IMR-90 (cell line): ENCODE data around the gene CLSTN1. TPM values are rescaled to one million over a fixed set of nuclear protein-coding genes. Genes with fewer than 3 reads are reported as not detected.

Experiments
- ATAC-seq: fragments of 200-7000 bp; cut with Tn5 transposase; 2 replicates; pipeline ENCODE4 v1.9.1; 2020; ENCODE audit warnings: low read depth, mild to moderate bottlenecking, moderate library complexity
- BruUV-seq: library from RNA; stranded (reverse); fragments of 400-500 nt; replicated peaks from 2 replicates; lab custom pipeline; 2021; lab: Mats Ljungman, UMichigan
- CTCF ChIA-PET: fragments of 300-600 bp; formaldehyde crosslinking; extraction: SDS; loops from one replicate; lab custom pipeline; 2021; ENCODE audit warnings: antibody characterized with exemption; lab: Yijun Ruan, JAX
- POLR2A ChIA-PET: fragments of 300-600 bp; sonication (Branson Sonifier 250); formaldehyde crosslinking; loops from one replicate; lab custom pipeline; 2022; ENCODE audit warnings: antibody characterized with exemption; ENCODE audit not compliant: unreplicated experiment; lab: Charles Lee
- DNase-seq: peaks from one replicate; pipeline ENCODE4 v3.0.0; 2013
- H2AFZ ChIP-seq: replicated peaks from 2 replicates; pipeline ENCODE3; 2013; ENCODE audit warnings: low read length, mild to moderate bottlenecking; ENCODE audit not compliant: poor library complexity
- H2AK5ac ChIP-seq: 2 replicates; pipeline ENCODE4 v1.6.1; 2013; ENCODE audit warnings: low read depth, low read length, inconsistent platforms
- H2AK9ac ChIP-seq: replicated peaks from 2 replicates; pipeline ENCODE3; 2013; ENCODE audit warnings: mild to moderate bottlenecking, low read depth, low read length, moderate library complexity; ENCODE audit not compliant: poor library complexity
- H2BK120ac ChIP-seq: 2 replicates; pipeline ENCODE4 v1.6.1; 2013; ENCODE audit warnings: low read depth, low read length, inconsistent platforms
- H2BK15ac ChIP-seq: 3 replicates; pipeline ENCODE4 v1.6.1; 2013; ENCODE audit warnings: low read depth, low read length, inconsistent platforms
- H2BK20ac ChIP-seq: 2 replicates; pipeline ENCODE4 v1.6.1; 2013; ENCODE audit warnings: low read depth, mild to moderate bottlenecking, inconsistent platforms, low read length, moderate library complexity
- H2BK5ac ChIP-seq: 2 replicates; pipeline ENCODE4 v1.6.1; 2013; ENCODE audit warnings: mild to moderate bottlenecking, low read depth, low read length, inconsistent platforms; ENCODE audit not compliant: poor library complexity, severe bottlenecking
- H3K14ac ChIP-seq: replicated peaks from 2 replicates; pipeline ENCODE4 v1.6.1; 2013; ENCODE audit warnings: low read depth, low read length, inconsistent platforms
- H3K18ac ChIP-seq: 2 replicates; pipeline ENCODE4 v1.6.1; 2013; ENCODE audit warnings: low read depth, low read length, control low read depth
- H3K23ac ChIP-seq: 2 replicates; pipeline ENCODE4 v1.6.1; 2013; ENCODE audit warnings: low read depth, low read length, inconsistent platforms
- H3K27ac ChIP-seq: 2 replicates; pipeline ENCODE4 v1.5.1; 2013; ENCODE audit warnings: mild to moderate bottlenecking, control low read depth, low read length; ENCODE audit not compliant: insufficient read depth
- H3K27me3 ChIP-seq: 2 replicates; pipeline ENCODE4 v1.6.1; 2013; ENCODE audit warnings: low read length; ENCODE audit not compliant: control insufficient read depth, insufficient read depth
- H3K36me3 ChIP-seq: 2 replicates; pipeline ENCODE4 v1.6.1; 2013; ENCODE audit warnings: low read length, mixed read lengths; ENCODE audit not compliant: control insufficient read depth, insufficient read depth
- H3K4ac ChIP-seq: 2 replicates; pipeline ENCODE4 v1.6.1; 2013; ENCODE audit warnings: low read depth, low read length, inconsistent platforms
- H3K4me1 ChIP-seq: 2 replicates; pipeline ENCODE4 v1.6.1; 2013; ENCODE audit warnings: low read length, mixed read lengths; ENCODE audit not compliant: control insufficient read depth, insufficient read depth
- H3K4me2 ChIP-seq: 2 replicates; pipeline ENCODE4 v1.6.1; 2013; ENCODE audit warnings: low read depth, mild to moderate bottlenecking, control low read depth, low read length, moderate library complexity
- H3K4me3 ChIP-seq: 2 replicates; pipeline ENCODE4 v1.5.1; 2013; ENCODE audit warnings: low read depth, mild to moderate bottlenecking, control low read depth, low read length, moderate library complexity; ENCODE audit not compliant: insufficient read depth
- H3K56ac ChIP-seq: 2 replicates; pipeline ENCODE4 v1.6.1; 2013; ENCODE audit warnings: low read length, inconsistent platforms; ENCODE audit not compliant: insufficient read depth; ENCODE audit errors: extremely low read depth
- H3K79me1 ChIP-seq, 2 experiments: 2 replicates each; pipeline ENCODE4 v1.6.1; 2013; ENCODE audit warnings: low read length in 2 of 2, inconsistent platforms in 1 of 2, low read depth in 1 of 2
- H3K9ac ChIP-seq: 2 replicates; pipeline ENCODE4 v1.6.1; 2013; ENCODE audit warnings: low read depth, low read length, control low read depth
- H3K9me1 ChIP-seq: 2 replicates; pipeline ENCODE4 v1.6.1; 2013; ENCODE audit warnings: low read length, inconsistent platforms; ENCODE audit not compliant: insufficient read depth
- H3K9me3 ChIP-seq: 2 replicates; pipeline ENCODE4 v1.6.1; 2013; ENCODE audit warnings: low read length; ENCODE audit not compliant: control insufficient read depth, insufficient read depth
- H4K20me1 ChIP-seq: 2 replicates; pipeline ENCODE4 v1.6.1; 2013; ENCODE audit warnings: low read length, inconsistent platforms; ENCODE audit not compliant: insufficient read depth
- H4K5ac ChIP-seq: 2 replicates; pipeline ENCODE4 v1.6.1; 2013; ENCODE audit warnings: mild to moderate bottlenecking, low read depth, low read length, control low read depth
- H4K8ac ChIP-seq, 2 experiments: 2 replicates each; pipeline ENCODE4 v1.6.1; 2013; ENCODE audit warnings: low read depth in 2 of 2, low read length in 2 of 2, control low read depth in 1 of 2, inconsistent platforms in 1 of 2
- H4K91ac ChIP-seq: 2 replicates; pipeline ENCODE4 v1.6.1; 2013; ENCODE audit warnings: low read depth, low read length, inconsistent platforms; ENCODE audit not compliant: insufficient read depth
- BHLHE40 ChIP-seq: fragments of 150-350 bp; IDR thresholded peaks from 2 replicates; pipeline ENCODE4 v1.6.1; 2016; ENCODE audit warnings: mild to moderate bottlenecking, low read depth, low read length
- CEBPB ChIP-seq: IDR thresholded peaks from 2 replicates; pipeline ENCODE4 v1.6.1; 2012; ENCODE audit warnings: low read depth, low read length, improper control_type of control experiment
- CHD1 ChIP-seq: IDR thresholded peaks from 2 replicates; pipeline ENCODE4 v1.6.1; 2012; ENCODE audit warnings: low read depth, low read length, improper control_type of control experiment
- FOS ChIP-seq: fragments of 150-350 bp; IDR thresholded peaks from 2 replicates; pipeline ENCODE4 v1.6.1; 2016; ENCODE audit warnings: low read depth, low read length
- MAFK ChIP-seq: IDR thresholded peaks from 2 replicates; pipeline ENCODE4 v1.6.1; 2012; ENCODE audit warnings: low read depth, low read length, improper control_type of control experiment
- MAZ ChIP-seq: IDR thresholded peaks from 2 replicates; pipeline ENCODE4 v1.6.1; 2012; ENCODE audit warnings: low read depth, mild to moderate bottlenecking, low read length, improper control_type of control experiment, moderate library complexity, borderline replicate concordance
- MXI1 ChIP-seq: IDR thresholded peaks from 2 replicates; pipeline ENCODE4 v1.6.1; 2012; ENCODE audit warnings: low read depth, mild to moderate bottlenecking, low read length, moderate library complexity, borderline replicate concordance
- NFE2L2 ChIP-seq: fragments of 150-350 bp; IDR thresholded peaks from 2 replicates; pipeline ENCODE4 v1.6.1; 2016; ENCODE audit warnings: low read depth, mild to moderate bottlenecking, low read length
- POLR2A ChIP-seq: IDR thresholded peaks from 2 replicates; pipeline ENCODE4 v1.6.1; 2012; ENCODE audit warnings: mild to moderate bottlenecking, low read depth, low read length
- RAD21 ChIP-seq: IDR thresholded peaks from 2 replicates; pipeline ENCODE4 v1.6.1; 2012; ENCODE audit warnings: low read length, improper control_type of control experiment
- RCOR1 ChIP-seq: IDR thresholded peaks from 2 replicates; pipeline ENCODE4 v1.6.1; 2012; ENCODE audit warnings: mild to moderate bottlenecking, low read length, improper control_type of control experiment; ENCODE audit not compliant: insufficient replicate concordance
- RFX5 ChIP-seq: IDR thresholded peaks from 2 replicates; pipeline ENCODE4 v1.8.0; 2012; ENCODE audit warnings: low read depth, mild to moderate bottlenecking, low read length, moderate library complexity
- SMC3 ChIP-seq: fragments of 150-350 bp; IDR thresholded peaks from 2 replicates; pipeline ENCODE4 v1.6.1; 2016; ENCODE audit warnings: low read depth, mild to moderate bottlenecking, antibody characterized with exemption, low read length, moderate library complexity
- WGBS, 2 experiments: methylation state at CpG; one replicate each; pipeline versions ENCODE4 v1.1.5 to v1.1.7; 2013; ENCODE audit warnings: missing lambda C conversion rate in 2 of 2; ENCODE audit not compliant: insufficient read length in 1 of 2; ENCODE audit errors: extremely low coverage in 2 of 2; 5-methylcytosine and 5-hydroxymethylcytosine counted together
- dilution Hi-C: fragments of 300-500 bp; cut with HindIII; formaldehyde crosslinking; loops from one replicate; pipeline ENCODE4 v1.14.3; 2018; ENCODE audit warnings: low sequenced_read_pairs; ENCODE audit not compliant: unreplicated experiment
- in situ Hi-C: fragments of 300-500 bp; cut with MboI; formaldehyde crosslinking; loops from 3 replicates; pipeline ENCODE4 v1.14.3; 2019; ENCODE audit warnings: low sequenced_read_pairs, inconsistent platforms, mixed read lengths
- intact Hi-C: fragments of 100-400 bp; cut with micrococcal nuclease; formaldehyde crosslinking; loops from 2 replicates; pipeline ENCODE4 v1.10.0; 2022
- polyA plus RNA-seq, 3 experiments: library from polyadenylated mRNA; depleted of rRNA; stranded (reverse); fragments of >200 nt; gene quantifications; 2 replicates each; pipeline ENCODE4 v1.2.3, GENCODE V29; 2012; ENCODE audit warnings: low replicate concordance in 1 of 3
- total RNA-seq: library from RNA; depleted of rRNA; stranded (reverse); fragments of >200 nt; gene quantifications from 2 replicates; pipeline ENCODE4 v1.2.3, GENCODE V29; 2012
- TF ChIP-seq, protein P1 (sequence below): fragments of 150-350 bp; IDR thresholded peaks from 2 replicates; pipeline ENCODE4 v1.6.1; 2016; ENCODE audit warnings: low read depth, mild to moderate bottlenecking, low read length, moderate library complexity, borderline replicate concordance
- TF ChIP-seq, protein P2 (sequence below): conservative IDR thresholded peaks from 2 replicates; pipeline ENCODE4 v1.5.1; 2012; ENCODE audit warnings: mild to moderate bottlenecking, low read depth, low read length, improper control_type of control experiment
- TF ChIP-seq, protein P3 (sequence below): fragments of 150-350 bp; IDR thresholded peaks from 2 replicates; pipeline ENCODE4 v1.6.1; 2017; ENCODE audit warnings: mild to moderate bottlenecking, antibody characterized with exemption, low read length, low read depth

CLSTN1 gene
- total and polyA plus RNA-seq, 2 of the 4 experiments (the other 2 are of a cell fraction): 30.1 to 72.2 TPM

DNA sequence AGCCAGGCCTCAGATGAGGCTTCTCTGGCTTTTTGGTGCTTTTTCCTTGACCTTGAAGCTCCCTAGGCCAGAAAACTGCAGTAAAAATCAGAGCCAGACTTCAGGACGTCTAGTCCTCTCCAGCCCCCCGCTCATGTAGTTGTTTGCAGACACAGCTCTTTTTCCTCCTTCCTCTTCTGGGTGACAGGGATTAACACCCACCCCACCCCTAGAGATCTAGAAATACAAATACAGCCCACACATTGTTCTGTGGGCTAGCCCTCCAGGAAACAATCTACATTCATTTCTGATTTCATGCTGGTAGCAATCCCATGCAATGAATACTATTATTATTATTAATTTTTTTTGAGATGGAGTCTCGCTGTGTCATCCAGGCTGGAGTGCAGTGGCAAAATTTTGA is 9.9 kb upstream of the CLSTN1 start:
- Histone ChIP-seq H3K4me1 (peaks cover 5% of the 10 kb centered on the region; the same call in 1 of the 2 replicates), H3K56ac (no peak overlapping the region), H3K9ac (no peak overlapping the region), H3K4ac (no peak overlapping the region), H4K8ac (no peak overlapping the region), H2AK9ac (no peak overlapping the region), H4K91ac (no peak overlapping the region), H3K18ac (no peak overlapping the region), H3K79me1 (no peaks in the 10 kb centered on the region), H3K14ac (no peak overlapping the region), H2BK120ac (no peak overlapping the region), H2BK5ac (no peak overlapping the region), H3K27ac (no peak overlapping the region), H3K27me3 (peaks cover 4% of the 10 kb centered on the region; the same call in 1 of the 2 replicates), H2AFZ (no peak overlapping the region), H3K36me3 (no peaks in the 10 kb centered on the region), H2AK5ac (no peak overlapping the region), H2BK20ac (no peak overlapping the region), H2BK15ac (no peak overlapping the region), H4K20me1 (no peaks in the 10 kb centered on the region), H3K4me3 (no peak overlapping the region), H3K9me3 (no peaks in the 10 kb centered on the region), H4K5ac (no peak overlapping the region), H3K4me2 (no peak overlapping the region), H3K23ac (no peak overlapping the region), H3K9me1 (no peaks in the 10 kb centered on the region)
- no TSS peak for BruUV-seq
- WGBS, 2 experiments: 100% methylated on average over 1 of the region's 3 CpGs; no CpG with 5 or more reads in 1 of the 2 experiments
- intact Hi-C loops: no loop called here
- DNase-seq (no peak), ATAC-seq (no peak)
- ChIA-PET CTCF (no interaction called here), POLR2A (no interaction called here)
- in situ Hi-C loops: no loop called here
- dilution Hi-C loops: no loop called here
- TF ChIP-seq RCOR1 (no peak), CHD1 (no peak), BHLHE40 (no peak), POLR2A (no peak), FOS (no peak), RAD21 (no peak), RFX5 (no peak), SMC3 (no peak), NFE2L2 (no peak), MXI1 (no peak), MAFK (no peak), CEBPB (no peak), MAZ (no peak)
- TF ChIP-seq, protein P1, sequence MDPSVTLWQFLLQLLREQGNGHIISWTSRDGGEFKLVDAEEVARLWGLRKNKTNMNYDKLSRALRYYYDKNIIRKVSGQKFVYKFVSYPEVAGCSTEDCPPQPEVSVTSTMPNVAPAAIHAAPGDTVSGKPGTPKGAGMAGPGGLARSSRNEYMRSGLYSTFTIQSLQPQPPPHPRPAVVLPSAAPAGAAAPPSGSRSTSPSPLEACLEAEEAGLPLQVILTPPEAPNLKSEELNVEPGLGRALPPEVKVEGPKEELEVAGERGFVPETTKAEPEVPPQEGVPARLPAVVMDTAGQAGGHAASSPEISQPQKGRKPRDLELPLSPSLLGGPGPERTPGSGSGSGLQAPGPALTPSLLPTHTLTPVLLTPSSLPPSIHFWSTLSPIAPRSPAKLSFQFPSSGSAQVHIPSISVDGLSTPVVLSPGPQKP: no peak
- TF ChIP-seq, protein P2, sequence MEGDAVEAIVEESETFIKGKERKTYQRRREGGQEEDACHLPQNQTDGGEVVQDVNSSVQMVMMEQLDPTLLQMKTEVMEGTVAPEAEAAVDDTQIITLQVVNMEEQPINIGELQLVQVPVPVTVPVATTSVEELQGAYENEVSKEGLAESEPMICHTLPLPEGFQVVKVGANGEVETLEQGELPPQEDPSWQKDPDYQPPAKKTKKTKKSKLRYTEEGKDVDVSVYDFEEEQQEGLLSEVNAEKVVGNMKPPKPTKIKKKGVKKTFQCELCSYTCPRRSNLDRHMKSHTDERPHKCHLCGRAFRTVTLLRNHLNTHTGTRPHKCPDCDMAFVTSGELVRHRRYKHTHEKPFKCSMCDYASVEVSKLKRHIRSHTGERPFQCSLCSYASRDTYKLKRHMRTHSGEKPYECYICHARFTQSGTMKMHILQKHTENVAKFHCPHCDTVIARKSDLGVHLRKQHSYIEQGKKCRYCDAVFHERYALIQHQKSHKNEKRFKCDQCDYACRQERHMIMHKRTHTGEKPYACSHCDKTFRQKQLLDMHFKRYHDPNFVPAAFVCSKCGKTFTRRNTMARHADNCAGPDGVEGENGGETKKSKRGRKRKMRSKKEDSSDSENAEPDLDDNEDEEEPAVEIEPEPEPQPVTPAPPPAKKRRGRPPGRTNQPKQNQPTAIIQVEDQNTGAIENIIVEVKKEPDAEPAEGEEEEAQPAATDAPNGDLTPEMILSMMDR: no peak
- TF ChIP-seq, protein P3, sequence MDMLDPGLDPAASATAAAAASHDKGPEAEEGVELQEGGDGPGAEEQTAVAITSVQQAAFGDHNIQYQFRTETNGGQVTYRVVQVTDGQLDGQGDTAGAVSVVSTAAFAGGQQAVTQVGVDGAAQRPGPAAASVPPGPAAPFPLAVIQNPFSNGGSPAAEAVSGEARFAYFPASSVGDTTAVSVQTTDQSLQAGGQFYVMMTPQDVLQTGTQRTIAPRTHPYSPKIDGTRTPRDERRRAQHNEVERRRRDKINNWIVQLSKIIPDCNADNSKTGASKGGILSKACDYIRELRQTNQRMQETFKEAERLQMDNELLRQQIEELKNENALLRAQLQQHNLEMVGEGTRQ: no peak
